ENCODE results near the gene ATP11A.

ATP11A gene

GRCh38 chr13:112726016-112726767, 36.4 kb downstream of the ATP11A start:
- no peak for DNase-seq

DNA sequence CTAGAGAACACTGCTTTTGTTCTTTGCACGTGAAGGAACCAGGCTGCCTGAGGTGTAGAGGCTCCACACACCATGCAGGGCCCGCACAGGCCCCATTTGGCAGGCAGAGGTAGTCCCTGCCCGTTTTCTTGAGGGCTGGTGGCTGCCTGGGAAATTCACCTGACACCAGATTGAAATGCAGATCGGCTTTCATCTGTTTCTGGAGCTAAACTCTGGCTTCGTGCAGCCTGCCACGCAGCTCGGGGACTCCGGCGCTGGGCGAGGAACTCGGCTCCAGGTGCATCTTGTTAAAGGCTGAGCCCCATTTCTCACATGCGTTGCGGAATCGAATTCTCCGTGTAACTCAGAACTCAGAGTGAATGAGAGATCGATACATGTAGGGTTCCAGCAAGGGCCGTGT, 37.7 kb downstream of the ATP11A start:
- no peak for DNase-seq

DNA sequence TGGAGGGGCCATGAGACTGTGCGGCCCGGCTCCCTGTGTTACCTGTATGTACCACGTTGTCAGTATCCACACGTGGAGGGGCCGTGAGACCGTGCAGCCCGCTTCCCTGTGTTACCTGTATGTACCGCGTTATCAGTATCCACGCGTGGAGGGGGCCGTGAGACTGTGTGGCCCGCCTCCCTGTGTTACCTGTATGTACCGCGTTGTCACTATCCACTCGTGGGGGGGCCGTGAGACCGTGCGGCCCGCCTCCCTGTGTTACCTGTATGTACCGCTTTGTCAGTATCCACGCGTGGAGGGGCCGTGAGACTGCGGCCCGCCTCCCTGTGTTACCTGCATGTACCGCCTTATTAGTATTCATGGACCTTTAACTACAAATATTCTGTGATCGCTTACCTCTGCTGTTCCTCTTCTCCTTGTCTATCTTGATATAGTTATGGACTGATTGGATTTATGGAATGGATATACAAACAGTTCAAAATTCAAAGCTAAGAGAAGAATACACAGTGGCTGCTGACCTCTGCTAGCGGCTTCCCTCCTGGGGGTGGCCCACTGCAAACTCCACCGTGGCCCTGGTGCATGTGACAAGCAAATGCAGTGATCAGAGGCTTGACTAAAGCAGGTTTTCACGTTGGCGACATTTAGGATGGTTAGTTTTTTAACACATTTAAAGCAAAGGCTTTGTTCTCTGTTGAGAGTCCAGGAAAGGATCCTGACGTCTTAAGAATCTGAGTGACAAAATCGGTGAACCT, 38.7 kb downstream of the ATP11A start:
- DNase-seq: no peak

DNA sequence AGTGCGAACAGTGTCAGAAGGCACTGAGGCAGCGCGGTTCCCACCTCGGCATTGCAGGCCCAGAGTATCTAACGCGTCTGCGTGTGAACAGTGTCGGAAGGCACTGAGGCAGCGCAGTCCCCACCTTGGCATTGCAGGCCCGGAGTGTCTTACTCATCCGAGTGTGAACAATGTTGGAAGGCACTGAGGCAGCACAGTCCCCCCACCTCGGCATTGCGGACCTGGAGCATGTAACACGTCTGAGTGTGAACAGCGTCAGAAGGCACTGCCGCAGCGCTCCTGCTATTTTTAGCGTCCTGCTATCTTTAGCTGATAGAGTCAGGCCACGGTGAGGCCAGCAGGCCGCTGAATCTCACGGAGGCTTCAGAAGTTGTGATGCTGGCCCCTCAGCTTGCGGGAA, 39.6 kb downstream of the ATP11A start:
- no peak for DNase-seq

DNA sequence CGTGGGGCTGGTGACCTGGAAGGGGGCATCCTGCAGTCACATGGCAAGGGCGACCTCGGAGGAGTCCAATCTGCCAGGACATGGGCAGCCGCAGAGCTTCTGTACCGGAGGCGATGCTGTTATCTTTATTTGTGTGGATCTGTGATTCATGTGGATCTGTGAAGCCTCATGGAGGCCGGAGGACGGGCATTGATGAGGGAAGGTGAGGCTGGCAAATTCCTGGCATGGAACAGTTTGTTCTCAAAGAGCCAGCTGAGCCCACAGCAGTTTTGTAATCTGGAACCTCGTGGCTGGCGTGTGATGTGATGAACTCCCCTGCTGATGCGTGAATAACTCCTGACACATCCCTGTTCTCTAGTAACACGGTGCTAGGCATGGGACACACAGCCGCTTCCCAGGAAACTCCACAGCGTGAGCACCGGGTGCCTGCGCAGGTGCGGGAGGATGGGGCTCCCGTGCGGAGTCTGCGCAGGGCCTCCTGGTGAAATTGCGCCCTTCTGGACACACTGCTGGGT, 40.4 kb downstream of the ATP11A start:
- DNase-seq: no peak

- DNase-seq: no peak
These were observed 42.1 kb downstream of the ATP11A start for GRCh38 chr13:112731667-112732616.

- no peak for DNase-seq
These were observed 42.8 kb downstream of the ATP11A start for GRCh38 chr13:112732679-112733078.

DNA sequence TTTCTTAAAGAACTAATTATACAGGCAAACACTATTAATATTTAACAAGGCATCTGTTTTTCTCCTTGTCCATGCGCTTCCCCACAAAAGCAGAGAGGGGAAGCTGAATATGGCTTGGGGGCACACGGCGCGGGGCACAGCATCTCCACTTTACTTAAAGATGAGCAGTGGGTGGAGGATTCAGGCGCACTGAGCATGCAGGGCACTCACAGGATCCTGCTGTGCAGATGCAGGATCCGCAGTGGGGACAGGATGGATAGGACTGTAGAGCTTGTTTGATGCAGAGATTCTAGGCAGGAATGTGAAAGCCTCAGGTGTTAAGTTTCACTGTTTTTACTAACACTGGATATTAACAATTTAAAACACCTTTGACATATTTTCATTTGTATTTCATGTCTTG, 43.3 kb downstream of the ATP11A start:
- DNase-seq: no peak

DNA sequence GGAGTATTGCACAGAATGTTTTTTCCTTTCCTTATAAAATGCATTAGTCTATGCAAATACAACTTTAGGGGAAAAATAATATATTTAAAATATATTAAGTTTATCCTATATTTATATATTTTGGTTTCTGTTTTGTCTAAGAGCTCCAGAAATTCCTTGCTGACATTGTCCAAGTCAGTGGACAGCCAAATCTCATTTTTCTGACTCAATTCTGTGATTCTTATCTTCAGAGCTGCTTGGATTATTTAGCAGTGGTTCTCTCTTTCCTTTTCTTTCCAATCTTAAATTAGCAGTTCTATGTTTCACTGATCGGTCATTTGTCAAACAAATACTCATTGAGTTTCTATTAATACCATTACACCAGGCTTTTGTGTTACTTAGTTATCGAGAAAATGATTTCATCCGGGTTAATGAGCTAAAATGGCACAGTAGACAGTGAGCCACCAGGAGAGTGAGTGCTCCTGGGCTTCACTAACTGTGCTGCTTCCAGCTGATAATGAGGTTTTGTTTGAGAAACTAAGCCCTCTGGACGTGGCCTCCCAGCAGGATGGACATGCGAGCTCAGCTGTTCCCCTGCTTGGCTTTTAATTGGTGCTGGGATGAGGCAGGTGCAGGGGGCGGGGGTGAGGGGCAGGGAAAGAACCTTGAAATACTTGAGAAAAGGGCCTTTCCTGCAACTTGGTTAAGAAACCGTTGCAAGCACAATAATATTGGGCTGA, 44.0 kb downstream of the ATP11A start:
- no peak for DNase-seq

DNA sequence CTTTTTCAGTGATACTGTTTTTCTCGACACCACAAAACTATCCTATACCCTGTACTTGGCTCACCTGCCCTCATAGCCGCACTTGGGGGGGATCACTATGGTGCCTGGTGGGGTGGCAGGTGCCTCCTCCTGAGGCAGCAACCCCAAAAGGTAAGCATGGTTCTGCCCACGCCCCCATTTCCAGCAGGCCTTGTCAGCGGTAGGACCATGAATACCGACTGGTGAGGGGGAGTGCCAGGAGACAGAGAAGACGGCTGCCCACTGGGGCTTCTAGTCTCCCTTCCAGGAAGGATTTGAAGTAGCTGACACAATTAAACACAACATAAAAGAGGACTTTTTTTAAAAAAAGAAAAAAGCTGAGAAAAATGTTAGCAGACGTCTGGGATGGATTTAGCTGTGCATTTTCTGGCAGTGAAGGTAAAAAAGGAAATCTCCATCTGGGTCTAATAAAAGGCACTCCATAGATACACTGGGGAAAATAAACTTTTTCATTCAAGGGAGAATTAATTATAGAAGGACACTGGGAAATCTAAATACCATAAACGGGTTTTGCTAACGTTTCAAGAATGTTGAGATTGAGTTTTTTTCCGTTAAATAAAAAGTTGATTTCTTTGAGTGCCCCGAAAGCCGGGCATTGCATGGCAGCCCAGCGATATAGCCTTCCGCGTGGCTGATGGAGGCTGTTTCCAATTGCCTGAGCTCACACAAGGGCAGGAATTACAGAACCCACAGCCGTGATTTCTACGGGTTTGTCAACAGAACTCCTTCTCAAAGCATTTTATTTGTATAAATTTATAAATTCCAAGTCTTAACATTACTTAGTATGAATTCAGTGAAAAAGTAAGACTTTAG, 45.1 kb downstream of the ATP11A start:
- DNase-seq: no peak

DNA sequence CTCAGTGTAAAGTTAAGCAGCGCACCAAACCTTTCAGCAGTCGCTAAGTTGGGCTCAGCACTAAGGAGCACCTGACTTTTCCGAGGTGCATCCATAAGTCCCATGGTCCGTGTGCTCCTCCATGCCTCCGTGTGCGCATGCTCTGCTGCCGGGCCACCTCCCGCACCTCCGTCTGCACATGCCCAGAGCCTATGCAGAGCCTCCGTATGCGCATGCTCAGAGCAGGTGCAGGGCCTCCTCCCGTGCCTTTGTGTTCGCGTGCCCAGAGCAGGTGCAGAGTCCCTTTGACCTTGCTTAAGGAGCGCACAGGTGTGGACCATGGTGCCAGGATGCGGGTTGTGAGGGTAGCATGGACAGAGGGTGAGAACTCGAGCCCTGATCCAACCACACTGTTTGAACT, 46.0 kb downstream of the ATP11A start:
- no peak for DNase-seq

- no peak for DNase-seq
These were observed 47.5 kb downstream of the ATP11A start for GRCh38 chr13:112737294-112737693.

- no peak for DNase-seq
These were observed 48.8 kb downstream of the ATP11A start for GRCh38 chr13:112738606-112739005.

DNA sequence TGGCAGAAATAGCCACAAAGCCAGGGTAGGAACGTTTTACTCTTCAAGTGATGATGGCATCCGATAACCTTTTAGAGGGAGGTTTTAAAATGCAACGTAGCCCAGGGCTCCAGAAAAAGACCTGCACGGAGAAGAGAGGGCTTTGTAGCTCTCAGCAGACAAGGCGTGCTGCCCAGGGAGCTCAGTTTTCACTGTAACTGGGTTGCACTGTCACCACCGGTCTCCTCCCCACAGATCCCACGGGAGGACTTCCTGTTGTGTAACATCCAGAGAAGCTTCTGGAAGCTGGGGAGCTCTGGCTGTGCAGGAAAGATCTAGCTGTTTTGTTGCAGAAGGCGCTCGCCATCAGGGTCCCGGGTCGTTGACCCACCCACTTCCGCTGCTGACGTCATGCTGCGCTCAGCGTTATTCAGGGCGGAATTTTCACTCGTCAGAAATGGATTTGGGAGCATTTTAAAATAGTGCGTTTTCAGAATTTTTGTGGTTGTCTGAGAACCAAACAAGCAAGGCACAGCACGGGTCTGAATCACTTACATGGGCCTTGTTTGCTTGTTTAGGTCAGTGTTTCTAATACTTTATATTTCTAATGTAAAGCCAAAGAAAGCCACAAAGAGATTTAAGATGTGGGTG, 50.8 kb downstream of the ATP11A start:
- DNase-seq: no peak

- DNase-seq: no peak
These were observed 51.4 kb downstream of the ATP11A start for GRCh38 chr13:112741185-112741755.

- DNase-seq: no peak
These were observed 52.2 kb downstream of the ATP11A start for GRCh38 chr13:112741835-112742570.

- DNase-seq: no peak
These were observed 52.7 kb downstream of the ATP11A start for GRCh38 chr13:112742583-112742982.

DNA sequence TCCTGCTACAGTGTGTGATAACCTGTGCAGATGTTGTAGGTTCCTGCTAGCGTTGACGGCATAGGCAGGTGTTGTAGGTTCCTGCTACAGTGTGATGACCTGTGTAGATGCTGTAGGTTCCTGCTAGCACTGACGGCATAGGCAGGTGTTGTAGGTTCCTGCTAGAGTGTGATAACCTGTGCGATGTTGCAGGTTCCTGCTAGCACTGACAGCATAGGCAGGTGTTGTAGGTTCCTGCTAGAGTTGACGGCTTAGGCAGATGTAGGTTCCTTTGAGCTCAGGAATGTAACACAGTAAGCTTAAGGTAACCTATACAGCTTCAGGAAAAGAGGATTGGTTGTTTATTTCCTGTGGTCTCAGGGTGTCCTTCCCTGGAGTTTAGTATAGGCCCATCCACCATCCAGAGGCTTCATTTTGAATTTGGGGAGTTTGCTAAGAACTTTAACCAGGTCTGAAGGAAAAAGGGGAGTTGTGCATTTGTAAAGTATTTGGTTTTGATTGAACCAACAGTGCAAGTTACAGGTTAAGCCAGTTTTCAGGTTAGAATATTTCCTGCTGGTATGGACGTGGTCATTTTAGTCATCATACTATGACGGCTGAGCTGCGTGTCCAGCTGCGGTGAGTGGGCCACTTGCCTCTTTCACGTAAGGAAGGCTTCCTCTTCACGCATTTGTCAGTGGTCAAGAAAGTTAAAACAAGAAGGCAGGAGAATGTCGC, 53.8 kb downstream of the ATP11A start:
- DNase-seq: no peak
